K562 (cell line): ENCODE data around the gene PIK3CB. TPM values are rescaled to one million over a fixed set of nuclear protein-coding genes. Genes with fewer than 3 reads are reported as not detected.
A peak's percentile ranks its signal among the peaks of the same experiment; 100 is the strongest.

ENCODE experiments used
- ATF3 ChIP-seq, 2 experiments: fragments of 450-650 bp in 1 of 2; sonication (generic) in 1 of 2; formaldehyde crosslinking in 1 of 2; IDR thresholded peaks in 1 of 2; conservative IDR thresholded peaks in 1 of 2; 2 replicates each; pipeline versions ENCODE4 v1.6.1 to v1.8.1; 2016 to 2023; ENCODE audit warnings: mild to moderate bottlenecking in 2 of 2, moderate library complexity in 2 of 2, inconsistent platforms in 1 of 2, missing genetic modification reagents in 1 of 2
- BCOR ChIP-seq: fragments of 450-650 bp; IDR thresholded peaks from 2 replicates; pipeline ENCODE4 v1.6.1; 2016
- BRF1 ChIP-seq: IDR thresholded peaks from 3 replicates; pipeline ENCODE4 v1.6.1; 2011; ENCODE audit warnings: borderline replicate concordance, mild to moderate bottlenecking; ENCODE audit not compliant: insufficient read length; ENCODE audit errors: extremely low read depth
- E2F5 ChIP-seq: sonication (generic); formaldehyde crosslinking; IDR thresholded peaks from 2 replicates; pipeline ENCODE4 v1.8.0; 2022; ENCODE audit warnings: mild to moderate bottlenecking, missing genetic modification reagents
- ELF1 ChIP-seq: fragments of 200-800 bp; sonication (Bioruptor generic); IDR thresholded peaks from 2 replicates; pipeline ENCODE4 v1.6.1; 2016; ENCODE audit warnings: missing genetic modification characterization, missing compliant biosample characterization
- ELF4 ChIP-seq: fragments of 450-650 bp; formaldehyde crosslinking; IDR thresholded peaks from 2 replicates; pipeline ENCODE4 v1.4.0; 2022; ENCODE audit warnings: missing genetic modification characterization
- ETV6 ChIP-seq, 3 experiments: fragments of 150-350 bp in 1 of 3; sonication (generic) in 1 of 3; formaldehyde crosslinking in 1 of 3; IDR thresholded peaks; 2 replicates each; pipeline versions ENCODE4 v1.6.1 to v1.8.0; 2014 to 2022; ENCODE audit warnings: borderline replicate concordance in 2 of 3, low read depth in 2 of 3, antibody characterized with exemption in 1 of 3, low read length in 1 of 3, mild to moderate bottlenecking in 1 of 3, missing genetic modification reagents in 1 of 3
- FOXK2 ChIP-seq, 2 experiments: fragments of 450-650 bp; IDR thresholded peaks in 1 of 2; conservative IDR thresholded peaks in 1 of 2; 2 replicates each; pipeline ENCODE4 v1.6.1; 2016; ENCODE audit warnings: low read depth in 2 of 2, mild to moderate bottlenecking in 1 of 2
- GTF2B ChIP-seq: IDR thresholded peaks from 2 replicates; pipeline ENCODE4 v1.6.1; 2011; ENCODE audit not compliant: insufficient read length; ENCODE audit errors: extremely low read depth
- KHSRP ChIP-seq: fragments of 450-650 bp; IDR thresholded peaks from 2 replicates; pipeline ENCODE4 v1.6.1; 2017
- MAFK ChIP-seq: IDR thresholded peaks from 2 replicates; pipeline ENCODE4 v1.6.1; 2011; ENCODE audit warnings: low read length, improper control_type of control experiment
- NFRKB ChIP-seq: fragments of 450-650 bp; IDR thresholded peaks from 2 replicates; pipeline ENCODE4 v1.6.1; 2016; ENCODE audit warnings: low read depth
- POU5F1 ChIP-seq: fragments of 150-350 bp; IDR thresholded peaks from 2 replicates; pipeline ENCODE4 v1.6.1; 2014; ENCODE audit warnings: borderline replicate concordance, low read length, low read depth, mild to moderate bottlenecking; ENCODE audit not compliant: partially characterized antibody
- RBM25 ChIP-seq: fragments of 200-400 bp; formaldehyde crosslinking; IDR thresholded peaks from 2 replicates; pipeline ENCODE4 v1.6.1; 2018; ENCODE audit warnings: low read length, low read depth, moderate library complexity; ENCODE audit not compliant: severe bottlenecking
- RNF2 ChIP-seq: sonication (generic); IDR thresholded peaks from 2 replicates; pipeline ENCODE4 v1.6.1; 2016
- TCF7L2 ChIP-seq: fragments of 150-350 bp; IDR thresholded peaks from 2 replicates; pipeline ENCODE4 v1.6.1; 2016; ENCODE audit warnings: low read depth, mild to moderate bottlenecking, low read length, moderate library complexity
- TEAD1 ChIP-seq, 2 experiments: fragments of 450-650 bp in 1 of 2; sonication (generic) in 1 of 2; formaldehyde crosslinking; IDR thresholded peaks; 2 replicates each; pipeline versions ENCODE4 v1.4.0 to v1.8.0; 2020 to 2022; ENCODE audit warnings: mild to moderate bottlenecking in 2 of 2, missing genetic modification reagents in 1 of 2
- THRAP3 ChIP-seq: fragments of 450-650 bp; IDR thresholded peaks from 2 replicates; pipeline ENCODE4 v1.6.1; 2016; ENCODE audit warnings: mild to moderate bottlenecking, inconsistent platforms, borderline replicate concordance
- U2AF2 ChIP-seq: fragments of 200-400 bp; formaldehyde crosslinking; optimal IDR thresholded peaks from 2 replicates; pipeline ENCODE3; 2017; ENCODE audit warnings: low read depth, mild to moderate bottlenecking, low read length
- ZC3H11A ChIP-seq: IDR thresholded peaks from 2 replicates; pipeline ENCODE4 v1.6.1; 2012; ENCODE audit warnings: low read depth, low read length, improper control_type of control experiment
- ZNF584 ChIP-seq: fragments of 200-800 bp; sonication (Bioruptor generic); IDR thresholded peaks from 2 replicates; pipeline ENCODE4 v1.6.1; 2016; ENCODE audit warnings: low read depth, mild to moderate bottlenecking, missing genetic modification characterization, missing compliant biosample characterization
- ZNF644 ChIP-seq: fragments of 200-800 bp; sonication (Bioruptor generic); IDR thresholded peaks from 2 replicates; pipeline ENCODE4 v1.6.1; 2016; ENCODE audit warnings: low read depth, missing genetic modification characterization, missing compliant biosample characterization
- ZNF668 ChIP-seq: fragments of 250-450 bp; sonication (Bioruptor Pico); IDR thresholded peaks from 2 replicates; pipeline ENCODE4 v1.8.0; 2022; ENCODE audit warnings: mild to moderate bottlenecking, inconsistent platforms
- polyA plus RNA-seq, 8 experiments: library from polyadenylated mRNA; depleted of rRNA in 4 of 8; stranded (reverse) in 5 of 8; unstranded in 3 of 8; fragments of >200 nt; fragmentation: Nextera tagmentation in 2 of 8; fragmentation: Illumina TruSeq in 1 of 8; extraction: Ambion mirVana in 2 of 8; extraction: Trizol in 1 of 8; gene quantifications; 2 replicates each; pipeline versions ENCODE4 v1.2.1 to v1.2.3, GENCODE V29; 2011 to 2014; ENCODE audit warnings: inconsistent platforms in 1 of 8, missing spikeins in 1 of 8
- total RNA-seq, 7 experiments: library from RNA; depleted of rRNA in 6 of 7; stranded (reverse); fragments of >200 nt in 6 of 7; fragmentation: Illumina TruSeq in 2 of 7; extraction: Trizol in 2 of 7; gene quantifications; 2 replicates each; pipeline versions ENCODE4 v1.2.1 to v1.2.3, GENCODE V29; 2011 to 2021; ENCODE audit warnings: low replicate concordance in 1 of 7
- TF ChIP-seq, protein P1 (sequence below): conservative IDR thresholded peaks from 2 replicates; pipeline ENCODE4 v1.6.1; 2011; ENCODE audit warnings: low read depth, mild to moderate bottlenecking, low read length; ENCODE audit not compliant: control insufficient read depth

PIK3CB gene
- total and polyA plus RNA-seq, 9 of the 15 experiments (the other 6 are each of a cell fraction or from before 2014, with no cell fraction given): 15.3 to 62.6 (median 28.3) TPM

DNA sequence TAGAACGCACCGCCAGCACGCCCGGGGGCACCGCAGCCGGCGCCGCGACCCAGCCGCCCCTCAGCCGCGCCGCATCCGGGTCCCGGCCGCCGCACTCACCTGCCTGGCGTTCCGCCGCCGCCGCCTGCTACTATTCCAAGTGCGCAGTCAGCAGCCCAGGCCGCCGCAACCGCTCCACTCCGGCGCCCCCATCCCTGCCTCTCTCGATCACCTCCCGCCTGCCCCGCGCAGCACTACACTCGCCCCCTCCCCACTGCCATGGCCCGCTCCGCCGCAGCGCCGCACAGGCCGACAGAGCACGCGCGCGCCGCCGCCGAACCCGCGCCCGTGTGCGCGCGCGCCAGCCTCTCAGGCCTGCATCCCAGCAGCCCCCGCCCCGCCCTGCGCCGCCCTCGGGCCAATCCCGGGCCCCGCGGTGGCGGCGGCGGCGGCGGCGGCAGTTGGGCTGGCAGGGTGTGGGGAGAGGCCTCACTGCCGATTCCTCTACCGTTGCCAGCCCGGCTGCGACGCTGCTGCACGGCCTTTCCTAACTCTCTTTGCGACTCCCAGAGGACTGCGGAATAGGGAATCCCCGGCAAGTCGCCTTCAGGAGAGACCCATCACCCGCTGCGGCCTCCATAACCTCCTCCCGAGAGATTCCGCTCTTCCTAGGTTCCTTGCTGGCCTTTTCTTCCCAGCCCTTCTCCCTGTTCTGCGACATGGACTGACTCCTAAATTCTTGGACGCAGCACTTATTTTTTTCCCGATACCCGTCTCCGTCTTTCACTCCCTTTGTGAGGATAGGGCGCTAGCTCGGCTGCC is at the start of gene PIK3CB (continued):
- no peak for TF ChIP-seq TCF7L2
- no peak for TF ChIP-seq U2AF2
- TF ChIP-seq ELF1 (tag): no peak; the same call in 1 of the 2 replicates
- no peak for TF ChIP-seq E2F5 (CRISPR knock-in tag)
- TF ChIP-seq MAFK: no peak
- TF ChIP-seq RBM25: peak; percentile 33
- TF ChIP-seq ATF3 (IDR thresholded peaks at IDR 0.05): no peak
- TF ChIP-seq ATF3 (CRISPR knock-in tag; conservative IDR thresholded peaks at IDR 0.05): no peak
- TF ChIP-seq ZNF584 (CRISPR knock-in tag): no peak
- no peak for TF ChIP-seq POU5F1
- peak; percentile 7; the same call in 1 of the 2 replicates for TF ChIP-seq RNF2
- TF ChIP-seq, protein P1, sequence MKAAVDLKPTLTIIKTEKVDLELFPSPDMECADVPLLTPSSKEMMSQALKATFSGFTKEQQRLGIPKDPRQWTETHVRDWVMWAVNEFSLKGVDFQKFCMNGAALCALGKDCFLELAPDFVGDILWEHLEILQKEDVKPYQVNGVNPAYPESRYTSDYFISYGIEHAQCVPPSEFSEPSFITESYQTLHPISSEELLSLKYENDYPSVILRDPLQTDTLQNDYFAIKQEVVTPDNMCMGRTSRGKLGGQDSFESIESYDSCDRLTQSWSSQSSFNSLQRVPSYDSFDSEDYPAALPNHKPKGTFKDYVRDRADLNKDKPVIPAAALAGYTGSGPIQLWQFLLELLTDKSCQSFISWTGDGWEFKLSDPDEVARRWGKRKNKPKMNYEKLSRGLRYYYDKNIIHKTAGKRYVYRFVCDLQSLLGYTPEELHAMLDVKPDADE: no peak; the same call in 1 of the 2 replicates
- no peak for TF ChIP-seq BRF1
- no peak for TF ChIP-seq ZNF668
- TF ChIP-seq KHSRP: no peak
- no peak for TF ChIP-seq ELF4 (CRISPR knock-in tag)
- TF ChIP-seq FOXK2 (conservative IDR thresholded peaks at IDR 0.05 in 1 of 2, IDR thresholded peaks at IDR 0.05 in 1 of 2; ENCODE audit: low read depth in 2 of 2): no peak
- TF ChIP-seq THRAP3: no peak
- peak in 1 of 2 experiments; percentile 40; a peak in 1 of 4 replicates for TF ChIP-seq ETV6 (IDR thresholded peaks at IDR 0.05; ENCODE audit: borderline replicate concordance in 1 of 2, low read depth in 2 of 2, low read length in 1 of 2)
- TF ChIP-seq ETV6 (CRISPR knock-in tag; IDR thresholded peaks at IDR 0.05; ENCODE audit: borderline replicate concordance): no peak
- TF ChIP-seq ZNF644 (tag): no peak; the same call in 1 of the 2 replicates
- no peak for TF ChIP-seq BCOR
- TF ChIP-seq NFRKB: peak; percentile 89; the same call in 1 of the 2 replicates
- TF ChIP-seq ZC3H11A: no peak
- no peak for TF ChIP-seq TEAD1 (CRISPR knock-in tag; IDR thresholded peaks at IDR 0.05)
- no peak for TF ChIP-seq GTF2B
